HepG2 (cell line): Measurements from ENCODE around the gene USP24. TPM values are rescaled to one million over a fixed set of nuclear protein-coding genes. Genes with fewer than 3 reads are reported as not detected.
A peak's percentile ranks its signal among the peaks of the same experiment; 100 is the strongest.

Source experiments
- ARID2 ChIP-seq: sonication (generic); formaldehyde crosslinking; IDR thresholded peaks from 2 replicates; pipeline ENCODE4 v1.8.1; 2022; ENCODE audit warnings: mild to moderate bottlenecking, missing genetic modification reagents, borderline replicate concordance
- CREBL2 ChIP-seq: sonication (generic); formaldehyde crosslinking; IDR thresholded peaks from 2 replicates; pipeline ENCODE4 v1.8.1; 2023; ENCODE audit warnings: missing genetic modification reagents, mild to moderate bottlenecking, borderline replicate concordance
- CTCF ChIP-seq: sonication (generic); formaldehyde crosslinking; IDR thresholded peaks from 2 replicates; pipeline ENCODE4 v1.5.0; 2020; ENCODE audit warnings: mild to moderate bottlenecking, missing genetic modification reagents, moderate library complexity
- GZF1 ChIP-seq: sonication (generic); formaldehyde crosslinking; IDR thresholded peaks from 2 replicates; pipeline ENCODE4 v1.5.1; 2020; ENCODE audit warnings: mild to moderate bottlenecking, missing genetic modification reagents
- HNF1B ChIP-seq: sonication (generic); formaldehyde crosslinking; IDR thresholded peaks from 2 replicates; pipeline ENCODE4 v1.5.1; 2020; ENCODE audit warnings: mild to moderate bottlenecking, moderate library complexity, missing genetic modification reagents
- KDM5B ChIP-seq: sonication (generic); formaldehyde crosslinking; IDR thresholded peaks from 2 replicates; pipeline ENCODE4 v1.4.0; 2020; ENCODE audit warnings: missing genetic modification reagents, mild to moderate bottlenecking, borderline replicate concordance
- MTA1 ChIP-seq: sonication (generic); formaldehyde crosslinking; IDR thresholded peaks from 2 replicates; pipeline ENCODE4 v1.4.0; 2020; ENCODE audit warnings: missing genetic modification reagents, mild to moderate bottlenecking, borderline replicate concordance
- NFIB ChIP-seq: sonication (generic); formaldehyde crosslinking; IDR thresholded peaks from 2 replicates; pipeline ENCODE4 v1.9.0; 2021; ENCODE audit warnings: missing genetic modification reagents, mild to moderate bottlenecking, borderline replicate concordance
- POLR2AphosphoS2 ChIP-seq: IDR thresholded peaks from 2 replicates; pipeline ENCODE4 v1.6.1; 2011; ENCODE audit warnings: low read depth, low read length, improper control_type of control experiment
- PRDM10 ChIP-seq: sonication (generic); formaldehyde crosslinking; IDR thresholded peaks from 2 replicates; pipeline ENCODE4 v1.4.0; 2020; ENCODE audit warnings: low read depth, missing genetic modification reagents
- REL ChIP-seq: sonication (generic); formaldehyde crosslinking; conservative IDR thresholded peaks from 2 replicates; pipeline ENCODE4 v1.8.0; 2022; ENCODE audit warnings: mild to moderate bottlenecking, missing genetic modification reagents, moderate library complexity
- SIX4 ChIP-seq: sonication (generic); formaldehyde crosslinking; IDR thresholded peaks from 2 replicates; pipeline ENCODE4 v1.4.0; 2020; ENCODE audit warnings: missing genetic modification reagents
- SMC3 ChIP-seq: IDR thresholded peaks from 2 replicates; pipeline ENCODE4 v1.6.1; 2011; ENCODE audit warnings: low read length, improper control_type of control experiment
- ZNF121 ChIP-seq: sonication (generic); formaldehyde crosslinking; IDR thresholded peaks from 2 replicates; pipeline ENCODE4 v1.5.0; 2020; ENCODE audit warnings: mild to moderate bottlenecking, missing genetic modification reagents
- ZNF672 ChIP-seq: sonication (generic); formaldehyde crosslinking; IDR thresholded peaks from 2 replicates; pipeline ENCODE4 v1.8.1; 2022; ENCODE audit warnings: missing genetic modification reagents
- polyA plus RNA-seq, 8 experiments: library from polyadenylated mRNA; depleted of rRNA in 3 of 8; stranded (reverse) in 7 of 8; unstranded in 1 of 8; fragments of >200 nt; fragmentation: Illumina TruSeq in 4 of 8; extraction: Trizol in 4 of 8; gene quantifications; 2 replicates each; pipeline versions ENCODE4 v1.2.1 to v1.2.3, GENCODE V29; 2011 to 2016; ENCODE audit warnings: low read depth in 4 of 8, missing spikeins in 1 of 8, mixed read lengths in 1 of 8; ENCODE audit not compliant: insufficient read depth in 1 of 8
- total RNA-seq, 5 experiments: library from RNA; depleted of rRNA; stranded (reverse); fragments of >200 nt; fragmentation: Illumina TruSeq; extraction: Trizol; gene quantifications; 2 replicates each; pipeline ENCODE4 v1.2.3, GENCODE V29; 2016; ENCODE audit warnings: low read depth in 1 of 5
- TF ChIP-seq, protein P1 (sequence below): sonication (generic); formaldehyde crosslinking; IDR thresholded peaks from 2 replicates; pipeline ENCODE4 v1.9.0; 2021; ENCODE audit warnings: missing genetic modification reagents, borderline replicate concordance
- TF ChIP-seq, protein P2 (sequence below): IDR thresholded peaks from 2 replicates; pipeline ENCODE4 v1.6.1; 2016; ENCODE audit warnings: mild to moderate bottlenecking

USP24 gene
- total and polyA plus RNA-seq, 2 of the 13 experiments (the other 11 are each of a cell fraction or from before 2014, with no cell fraction given): 18.8 to 47.6 TPM

DNA sequence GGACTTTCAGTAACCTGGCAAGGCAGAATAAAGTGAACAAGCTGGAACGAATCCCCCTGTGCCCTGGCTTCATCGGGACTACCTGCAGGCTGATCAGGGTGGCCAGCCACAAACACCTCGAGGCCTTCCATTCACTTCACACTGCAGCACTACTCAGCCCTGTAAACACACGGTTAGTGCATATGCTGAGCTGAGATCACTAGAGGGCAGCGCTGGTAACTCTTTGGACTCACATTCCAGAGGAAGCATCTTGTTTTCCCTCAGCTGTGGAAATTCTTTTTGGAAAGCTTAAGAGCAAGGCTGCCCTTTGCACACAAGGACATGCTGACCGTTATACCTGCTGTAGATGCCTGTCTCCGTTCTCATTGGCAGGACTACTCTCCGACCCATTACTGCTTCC, 143.7 kb downstream of the USP24 start (continued):
- TF ChIP-seq CTCF (peak; percentile 84), CREBL2 (CRISPR knock-in tag) (no peak), SIX4 (no peak), SMC3 (peak; percentile 26; the same call in 1 of the 2 replicates), NFIB (no peak), ARID2 (no peak), ZNF672 (CRISPR knock-in tag) (no peak), ZNF121 (CRISPR knock-in tag) (no peak), PRDM10 (CRISPR knock-in tag) (no peak), POLR2AphosphoS2 (no peak), HNF1B (CRISPR knock-in tag) (no peak), REL (CRISPR knock-in tag) (no peak), MTA1 (no peak), GZF1 (CRISPR knock-in tag) (no peak), KDM5B (CRISPR knock-in tag) (peak; percentile 47; the same call in 1 of the 2 replicates)
- TF ChIP-seq, protein P1, sequence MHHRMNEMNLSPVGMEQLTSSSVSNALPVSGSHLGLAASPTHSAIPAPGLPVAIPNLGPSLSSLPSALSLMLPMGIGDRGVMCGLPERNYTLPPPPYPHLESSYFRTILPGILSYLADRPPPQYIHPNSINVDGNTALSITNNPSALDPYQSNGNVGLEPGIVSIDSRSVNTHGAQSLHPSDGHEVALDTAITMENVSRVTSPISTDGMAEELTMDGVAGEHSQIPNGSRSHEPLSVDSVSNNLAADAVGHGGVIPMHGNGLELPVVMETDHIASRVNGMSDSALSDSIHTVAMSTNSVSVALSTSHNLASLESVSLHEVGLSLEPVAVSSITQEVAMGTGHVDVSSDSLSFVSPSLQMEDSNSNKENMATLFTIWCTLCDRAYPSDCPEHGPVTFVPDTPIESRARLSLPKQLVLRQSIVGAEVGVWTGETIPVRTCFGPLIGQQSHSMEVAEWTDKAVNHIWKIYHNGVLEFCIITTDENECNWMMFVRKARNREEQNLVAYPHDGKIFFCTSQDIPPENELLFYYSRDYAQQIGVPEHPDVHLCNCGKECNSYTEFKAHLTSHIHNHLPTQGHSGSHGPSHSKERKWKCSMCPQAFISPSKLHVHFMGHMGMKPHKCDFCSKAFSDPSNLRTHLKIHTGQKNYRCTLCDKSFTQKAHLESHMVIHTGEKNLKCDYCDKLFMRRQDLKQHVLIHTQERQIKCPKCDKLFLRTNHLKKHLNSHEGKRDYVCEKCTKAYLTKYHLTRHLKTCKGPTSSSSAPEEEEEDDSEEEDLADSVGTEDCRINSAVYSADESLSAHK (CRISPR knock-in tag): no peak
- TF ChIP-seq, protein P2, sequence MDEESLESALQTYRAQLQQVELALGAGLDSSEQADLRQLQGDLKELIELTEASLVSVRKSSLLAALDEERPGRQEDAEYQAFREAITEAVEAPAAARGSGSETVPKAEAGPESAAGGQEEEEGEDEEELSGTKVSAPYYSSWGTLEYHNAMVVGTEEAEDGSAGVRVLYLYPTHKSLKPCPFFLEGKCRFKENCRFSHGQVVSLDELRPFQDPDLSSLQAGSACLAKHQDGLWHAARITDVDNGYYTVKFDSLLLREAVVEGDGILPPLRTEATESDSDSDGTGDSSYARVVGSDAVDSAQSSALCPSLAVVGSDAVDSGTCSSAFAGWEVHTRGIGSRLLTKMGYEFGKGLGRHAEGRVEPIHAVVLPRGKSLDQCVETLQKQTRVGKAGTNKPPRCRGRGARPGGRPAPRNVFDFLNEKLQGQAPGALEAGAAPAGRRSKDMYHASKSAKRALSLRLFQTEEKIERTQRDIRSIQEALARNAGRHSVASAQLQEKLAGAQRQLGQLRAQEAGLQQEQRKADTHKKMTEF (CRISPR knock-in tag): no peak; the same call in 1 of the 2 replicates
